HG02981 (cell line): ENCODE results near the gene CNNM4.
A peak's percentile ranks its signal among the peaks of the same experiment; 100 is the strongest.

Experiments
- ATAC-seq: cut with Tn5 transposase; IDR thresholded peaks from one replicate; pipeline ENCODE4 v1.9.1; 2021; ENCODE audit warnings: mild to moderate bottlenecking, moderate library complexity; ENCODE audit not compliant: unreplicated experiment

Gene CNNM4

DNA sequence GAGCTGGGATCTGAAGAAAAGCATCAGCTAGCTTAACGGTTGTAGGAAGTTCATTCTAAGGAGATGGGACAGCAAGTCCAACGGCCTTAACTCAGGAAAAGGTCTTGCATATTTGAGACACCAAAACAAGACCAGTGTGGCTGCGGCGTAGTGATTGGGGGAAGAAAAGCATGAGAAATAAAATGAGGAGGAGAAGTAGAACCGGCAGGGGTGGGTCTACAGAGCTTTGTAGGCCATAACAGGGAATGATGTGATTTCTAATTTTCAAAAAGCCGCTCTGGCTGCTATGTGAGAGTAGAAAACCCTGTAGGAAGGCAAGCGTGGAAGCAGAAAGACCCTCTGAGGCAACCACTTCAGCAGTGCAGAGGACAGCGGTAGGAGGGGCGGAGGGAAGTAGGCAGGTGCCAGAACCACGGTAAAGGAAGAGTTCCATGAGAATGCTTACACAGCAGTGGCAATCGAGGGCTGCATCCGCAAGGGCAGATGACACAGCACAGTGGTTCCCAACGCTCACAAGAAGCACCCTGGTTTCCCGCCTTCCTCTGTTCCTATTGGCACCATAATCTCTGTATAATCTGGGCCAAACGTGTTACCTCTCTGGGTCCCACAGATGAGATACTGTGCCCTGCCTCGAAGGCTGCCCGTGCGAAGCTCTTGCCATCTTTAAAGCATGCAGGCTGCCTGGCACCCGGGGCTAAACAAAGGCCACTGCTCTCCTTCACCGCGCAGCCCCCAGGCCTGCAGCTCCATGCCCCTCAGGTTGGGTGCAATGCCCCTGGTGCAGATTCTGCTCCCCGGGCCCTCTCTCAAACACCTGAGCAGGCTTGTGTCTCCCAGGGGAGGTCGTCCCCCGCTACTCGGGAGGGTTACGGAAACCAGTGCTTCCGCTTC lies 96.3 kb downstream of the CNNM4 start:
- peak; percentile 20 for ATAC-seq

DNA sequence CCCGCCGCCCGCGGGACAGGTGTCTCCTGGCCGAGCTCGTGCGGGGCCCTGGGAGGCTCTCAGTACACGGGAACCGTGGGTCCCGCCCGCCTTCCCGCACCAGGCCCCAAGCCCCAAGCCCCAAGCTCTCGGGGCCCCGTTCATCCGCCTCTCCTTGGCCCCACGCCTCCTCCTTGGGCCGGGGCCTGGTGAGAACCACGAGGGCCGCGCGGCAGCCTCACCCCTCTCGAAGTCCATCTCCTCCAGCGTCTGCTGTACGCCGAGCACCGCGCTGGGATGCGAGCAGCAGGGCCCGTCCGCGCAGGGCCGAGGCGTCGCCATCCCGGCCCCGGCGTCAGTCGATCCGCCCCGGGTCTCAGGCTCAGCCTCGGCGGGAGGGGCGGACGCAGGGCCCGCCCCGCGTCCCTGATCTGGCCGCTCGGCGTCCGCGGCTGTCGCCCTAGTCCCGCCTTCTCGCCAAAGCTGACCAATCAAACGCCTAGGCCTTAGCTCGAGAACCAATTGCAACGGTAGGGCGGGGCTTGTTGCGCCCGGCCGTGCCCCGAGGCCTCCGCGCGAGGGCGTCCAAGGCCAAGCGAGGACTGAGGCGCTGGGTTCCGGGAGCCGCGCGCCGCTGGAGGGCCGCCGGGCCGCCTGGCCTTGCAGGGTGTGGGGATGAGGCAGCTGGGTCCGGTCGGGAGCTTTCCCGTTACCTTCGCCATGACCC lies 97.1 kb downstream of the CNNM4 start, which contains the start of gene ANKRD39:
ANKRD39 (minus strand) TSS at position 350 of the 706 bp plus-strand sequence; CDS start at position 321, 29 bp downstream.
- peak; percentile 90 for ATAC-seq

DNA sequence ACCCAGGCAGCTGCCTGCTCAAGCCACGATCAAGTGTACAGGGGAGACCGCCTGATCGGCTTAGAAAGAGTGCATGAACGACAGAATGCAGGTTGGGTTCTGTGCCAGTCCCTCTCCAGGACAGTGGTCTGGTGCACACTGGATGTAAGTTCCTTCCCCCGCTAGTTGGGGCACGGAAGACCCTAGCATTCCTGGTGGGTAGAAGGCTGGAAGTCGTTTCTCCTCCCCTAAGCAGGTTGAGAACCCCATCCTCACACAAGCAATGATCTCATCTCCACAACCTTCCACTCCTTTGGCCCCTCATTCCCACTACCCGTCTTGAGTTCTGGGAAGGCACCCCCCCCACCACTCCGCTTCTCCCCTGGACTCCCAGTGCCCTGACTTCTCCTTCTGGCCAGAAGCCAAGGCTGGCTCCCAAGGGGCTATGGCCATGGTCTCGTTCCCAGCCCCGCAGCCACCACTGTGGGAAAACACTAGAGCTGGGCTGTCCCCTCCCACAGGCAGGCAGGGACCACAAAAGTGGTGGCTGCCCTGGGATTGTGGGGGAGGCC lies 98.5 kb downstream of the CNNM4 start:
- ATAC-seq, result no peak

DNA sequence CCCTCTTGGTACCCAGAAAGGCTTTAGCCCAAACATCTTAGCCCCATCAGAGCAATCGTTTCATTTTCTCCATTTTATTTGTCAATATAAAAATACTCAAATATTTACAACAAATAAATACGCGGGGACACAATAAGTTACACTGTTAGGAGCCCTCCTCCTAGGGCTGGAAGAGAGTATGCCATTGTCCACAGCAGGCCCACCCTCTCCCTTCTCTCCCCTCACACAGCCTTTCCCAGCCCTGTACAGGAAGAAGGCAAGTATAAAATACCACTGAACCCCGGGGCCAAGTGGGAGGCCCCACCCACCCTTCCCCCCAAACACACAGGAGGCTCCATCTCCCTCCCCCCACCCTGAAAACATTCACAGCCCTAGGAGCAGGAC lies 99.0 kb downstream of the CNNM4 start:
- no peak for ATAC-seq

DNA sequence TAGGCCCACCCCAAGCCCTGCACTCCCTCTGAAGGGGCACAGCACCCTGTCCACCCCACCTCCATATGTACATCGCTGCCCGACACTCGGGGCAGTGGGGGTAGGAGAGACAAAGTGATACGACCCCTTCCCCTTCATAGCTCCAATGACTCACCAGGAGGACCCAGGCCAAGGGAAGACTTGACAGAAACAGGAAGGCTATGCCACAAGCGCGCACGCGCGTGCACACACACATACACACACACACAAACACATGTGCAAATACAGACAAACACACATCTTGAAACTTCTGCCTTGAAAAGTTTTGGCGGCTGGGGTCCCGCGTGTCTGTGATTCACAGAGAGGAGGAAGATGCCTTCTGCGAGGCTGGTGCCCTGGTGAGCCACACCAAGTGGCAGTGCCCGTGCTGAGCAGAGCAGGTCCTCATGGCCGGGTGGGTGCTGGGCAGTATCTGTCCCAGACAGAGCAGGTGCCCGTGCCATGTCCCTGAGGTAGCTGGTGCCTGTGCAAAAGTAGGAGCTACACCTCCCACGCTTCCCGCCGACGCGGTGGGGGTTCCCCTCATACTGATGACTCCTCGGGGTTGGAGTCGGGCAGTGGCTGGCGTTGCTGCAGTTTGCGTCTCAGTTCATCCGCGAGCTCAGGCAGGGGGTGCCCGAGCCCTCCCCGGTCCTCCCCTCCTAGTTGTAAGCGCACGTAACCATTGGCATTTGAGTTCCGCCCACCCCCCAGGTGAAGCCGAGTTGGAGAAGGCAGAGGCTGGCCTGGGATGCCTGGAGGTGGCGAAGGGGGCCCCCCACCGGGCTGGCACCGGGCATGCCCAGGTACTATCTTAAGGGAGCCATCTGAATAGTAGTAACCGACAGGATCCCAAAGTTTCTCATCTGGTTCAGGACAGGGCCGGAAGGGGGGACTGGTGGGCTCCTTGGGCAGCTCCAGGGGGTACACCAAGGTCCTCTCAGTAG lies 99.6 kb downstream of the CNNM4 start:
- no peak for ATAC-seq

DNA sequence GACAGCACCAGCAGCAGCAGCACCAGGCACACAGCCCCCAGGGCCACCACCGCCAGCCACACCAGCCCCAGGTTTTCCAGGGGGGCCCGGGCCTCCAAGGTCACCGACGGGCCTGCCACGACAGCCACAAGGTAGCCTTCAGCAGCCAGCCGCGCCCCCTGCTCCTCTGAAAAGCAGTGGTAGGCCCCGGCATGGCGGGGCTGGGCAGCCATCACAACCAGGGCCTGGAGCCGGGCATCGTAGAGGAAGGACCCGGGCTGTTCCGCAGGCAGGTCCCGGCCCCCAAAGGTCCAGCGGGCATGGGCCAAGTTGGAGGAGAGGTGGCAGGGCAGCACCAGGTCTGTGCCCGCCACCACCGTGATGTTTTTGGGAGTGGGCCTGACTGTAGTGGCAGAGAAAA lies 100.4 kb downstream of the CNNM4 start:
- no peak for ATAC-seq
